Activated CD8-positive, alpha-beta memory T cell treated with anti-CD3 and anti-CD28 coated beads, Interleukin-2, amount 50 U/mL, for 1 hour (primary cell): Measurements from ENCODE around the gene AGAP1.

ENCODE experiments used
- DNase-seq: peaks from one replicate; pipeline ENCODE4 v3.0.0-alpha.2; 2020; ENCODE audit errors: extremely low read depth

AGAP1 gene

GRCh38 chr2:235868645-235869044 is 374.8 kb downstream of the AGAP1 start:
- no peak for DNase-seq

GRCh38 chr2:235870515-235870914 is 376.7 kb downstream of the AGAP1 start:
- no peak for DNase-seq

- no peak for DNase-seq
Observed at GRCh38 chr2:235876099-235876679, 382.3 kb downstream of the AGAP1 start.

GRCh38 chr2:235877275-235877802 is 383.5 kb downstream of the AGAP1 start:
- DNase-seq = no peak

GRCh38 chr2:235879116-235879515 is 385.3 kb downstream of the AGAP1 start:
- no peak for DNase-seq

- no peak for DNase-seq
Observed at GRCh38 chr2:235883675-235884074, 389.8 kb downstream of the AGAP1 start.

- no peak for DNase-seq
Observed at GRCh38 chr2:235889302-235889630, 395.4 kb downstream of the AGAP1 start.

- DNase-seq = no peak
Observed at GRCh38 chr2:235893129-235893698, 399.4 kb downstream of the AGAP1 start.

GRCh38 chr2:235894839-235895238 is 401.0 kb downstream of the AGAP1 start:
- no peak for DNase-seq

GRCh38 chr2:235896061-235896460 is 402.2 kb downstream of the AGAP1 start:
- DNase-seq = no peak

- DNase-seq = no peak
Observed at GRCh38 chr2:235897992-235898391, 404.1 kb downstream of the AGAP1 start.

GRCh38 chr2:235898766-235899165 is 404.9 kb downstream of the AGAP1 start:
- DNase-seq = no peak

GRCh38 chr2:235900631-235901030 is 406.8 kb downstream of the AGAP1 start:
- no peak for DNase-seq

GRCh38 chr2:235901243-235901642 is 407.4 kb downstream of the AGAP1 start:
- no peak for DNase-seq

GRCh38 chr2:235903782-235904584 is 410.1 kb downstream of the AGAP1 start:
- DNase-seq = no peak

GRCh38 chr2:235904585-235904931 is 410.7 kb downstream of the AGAP1 start:
- DNase-seq = no peak

- no peak for DNase-seq
Observed at GRCh38 chr2:235908826-235909225, 415.0 kb downstream of the AGAP1 start.

- DNase-seq = no peak
Observed at GRCh38 chr2:235909358-235909757, 415.5 kb downstream of the AGAP1 start.

GRCh38 chr2:235910067-235910466 is 416.2 kb downstream of the AGAP1 start:
- no peak for DNase-seq

- no peak for DNase-seq
Observed at GRCh38 chr2:235911125-235911524, 417.3 kb downstream of the AGAP1 start.

- DNase-seq = no peak
Observed at GRCh38 chr2:235911633-235912233, 417.9 kb downstream of the AGAP1 start.

- no peak for DNase-seq
Observed at GRCh38 chr2:235914756-235915155, 420.9 kb downstream of the AGAP1 start.

GRCh38 chr2:235917506-235917905 is 423.7 kb downstream of the AGAP1 start:
- DNase-seq = no peak
